Stimulated activated CD8-positive, alpha-beta memory T cell treated with anti-CD3 and anti-CD28 coated beads, Interleukin-2, amount 100 ng/mL, for 48 hours (primary cell): ENCODE results near the gene TAS2R43.
"Not testable (repeated sequence)": the region's sequence is repeated elsewhere in the genome, so short reads cannot be mapped to it uniquely, and the experiment has no call there.

ENCODE experiments used
- DNase-seq, 2 donors: peaks; one replicate each; pipeline ENCODE4 v3.0.0-alpha.2; 2020; ENCODE audit warnings: low read depth in 2 of 2

TAS2R43 gene, protein sequence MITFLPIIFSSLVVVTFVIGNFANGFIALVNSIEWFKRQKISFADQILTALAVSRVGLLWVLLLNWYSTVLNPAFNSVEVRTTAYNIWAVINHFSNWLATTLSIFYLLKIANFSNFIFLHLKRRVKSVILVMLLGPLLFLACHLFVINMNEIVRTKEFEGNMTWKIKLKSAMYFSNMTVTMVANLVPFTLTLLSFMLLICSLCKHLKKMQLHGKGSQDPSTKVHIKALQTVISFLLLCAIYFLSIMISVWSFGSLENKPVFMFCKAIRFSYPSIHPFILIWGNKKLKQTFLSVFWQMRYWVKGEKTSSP

DNA sequence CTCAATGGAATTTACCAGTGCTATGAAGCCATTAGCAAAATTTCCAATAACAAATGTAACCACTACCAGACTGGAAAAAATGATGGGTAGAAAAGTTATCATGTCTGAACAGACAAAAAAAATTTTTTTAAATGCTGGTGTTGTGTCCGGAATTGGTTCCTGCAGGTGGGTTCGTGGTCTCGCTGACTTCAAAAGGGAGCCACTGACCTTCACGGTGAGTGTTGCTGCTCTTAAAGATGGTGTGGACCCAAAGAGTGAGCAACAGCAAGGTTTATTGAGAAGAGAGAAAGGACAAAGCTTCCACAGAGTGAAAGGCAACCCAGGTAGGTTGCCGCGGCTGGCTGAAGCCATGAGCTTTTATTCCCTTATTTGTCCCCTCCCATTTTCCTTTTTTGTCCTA, at the start of gene TAS2R43:
TAS2R43 (minus strand) TSS at position 186 of the 400 bp plus-strand sequence; CDS start at position 102, 84 bp downstream.
- no peak for DNase-seq

DNA sequence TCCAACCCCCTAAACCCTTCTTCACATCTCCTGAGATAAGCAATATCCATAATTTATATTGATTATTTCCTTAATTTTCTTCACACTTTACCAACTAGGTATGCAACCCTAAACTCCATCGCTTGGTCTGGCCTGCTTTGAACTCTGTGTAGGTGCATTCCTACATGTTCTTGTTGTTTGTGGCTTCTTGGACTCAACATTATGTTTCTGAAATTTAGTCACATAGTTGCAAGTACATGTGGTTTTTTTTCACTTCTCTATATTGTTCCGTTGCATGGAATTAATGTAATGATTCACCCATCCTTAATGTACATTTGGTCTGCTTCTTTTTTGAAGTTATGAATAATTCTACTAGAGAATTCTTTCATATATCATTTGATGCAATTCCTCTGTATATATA, 44.0 kb upstream of the TAS2R43 start:
- DNase-seq, result no peak

DNA sequence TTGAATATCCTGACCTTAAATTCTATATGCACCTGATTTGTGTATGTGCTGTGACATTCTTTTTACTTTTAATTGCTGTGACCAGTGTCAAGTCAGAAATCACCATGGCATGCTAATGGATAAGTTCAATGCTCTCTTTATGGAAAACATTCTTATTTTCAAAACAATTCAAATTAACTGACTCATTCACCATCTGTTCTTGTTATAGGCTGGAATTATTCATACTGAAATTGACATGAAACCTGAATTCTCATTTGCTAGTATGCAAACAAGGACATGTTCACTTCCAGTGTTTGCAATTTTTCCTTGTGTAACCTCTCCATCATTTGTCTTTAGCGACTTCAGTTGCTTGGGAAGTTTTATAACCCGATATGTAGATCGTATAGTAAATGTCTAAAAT, 42.2 kb upstream of the TAS2R43 start, which contains the start of gene TAS2R30:
TAS2R30 (minus strand) TSS at position 340 of the 400 bp plus-strand sequence. CDS start 400 bp downstream, outside the sequence.
- DNase-seq, result no peak

DNA sequence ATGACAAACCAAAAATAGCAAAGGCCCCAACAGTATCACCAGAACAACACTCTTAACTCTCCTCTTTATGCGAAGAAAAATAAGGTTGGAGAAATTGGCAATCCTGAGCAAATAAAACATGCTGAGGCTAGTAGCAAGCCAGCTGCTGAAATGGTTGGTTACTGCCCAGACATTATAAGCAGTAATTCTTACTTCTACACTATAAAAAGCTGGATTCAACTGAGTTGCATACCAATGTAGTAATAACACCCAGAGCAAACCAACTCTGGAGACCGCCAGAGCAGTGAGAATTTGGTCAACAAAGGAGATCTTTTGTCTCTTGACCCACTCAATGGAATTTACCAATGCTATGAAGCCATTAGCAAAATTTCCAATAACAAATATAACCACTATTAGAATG, 41.7 kb upstream of the TAS2R43 start:
- no peak for DNase-seq

DNA sequence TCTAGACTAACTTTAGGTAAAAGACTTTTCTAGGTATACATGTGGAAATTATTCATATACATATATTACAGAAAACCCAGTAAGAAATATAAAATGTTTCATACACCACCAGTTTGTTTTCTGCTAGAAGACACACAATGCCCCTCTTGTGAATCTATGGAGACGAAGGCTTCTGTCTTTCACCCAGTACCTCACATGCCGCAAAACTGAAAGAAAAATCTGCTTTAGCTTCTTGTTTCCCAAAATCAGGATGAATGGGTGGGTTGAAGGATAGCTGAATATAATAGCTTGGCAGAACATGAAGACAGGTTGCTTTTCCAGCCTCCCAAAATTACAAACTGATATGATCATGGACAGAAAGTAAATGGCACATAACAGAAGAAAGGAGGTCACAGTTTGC, 41.0 kb upstream of the TAS2R43 start:
- DNase-seq, result no peak

DNA sequence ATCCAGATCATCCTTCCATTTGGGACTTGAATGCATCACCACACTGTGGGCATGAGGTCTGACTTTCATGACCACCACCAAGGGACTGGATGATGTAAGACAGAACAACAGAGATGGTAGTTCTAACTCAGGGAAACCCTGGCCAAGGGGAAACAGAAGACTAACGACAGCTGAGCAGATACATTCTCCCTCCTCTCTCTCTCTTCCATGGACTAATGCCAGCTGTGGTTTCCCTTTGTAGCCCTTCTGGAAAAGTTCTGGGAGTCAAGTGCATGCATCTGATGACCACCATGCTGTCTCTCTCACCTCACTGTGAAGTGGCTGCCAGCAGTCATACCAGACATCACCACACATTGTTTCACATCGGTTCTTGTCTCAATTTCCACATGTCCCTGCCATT, 38.9 kb upstream of the TAS2R43 start:
- no peak for DNase-seq

DNA sequence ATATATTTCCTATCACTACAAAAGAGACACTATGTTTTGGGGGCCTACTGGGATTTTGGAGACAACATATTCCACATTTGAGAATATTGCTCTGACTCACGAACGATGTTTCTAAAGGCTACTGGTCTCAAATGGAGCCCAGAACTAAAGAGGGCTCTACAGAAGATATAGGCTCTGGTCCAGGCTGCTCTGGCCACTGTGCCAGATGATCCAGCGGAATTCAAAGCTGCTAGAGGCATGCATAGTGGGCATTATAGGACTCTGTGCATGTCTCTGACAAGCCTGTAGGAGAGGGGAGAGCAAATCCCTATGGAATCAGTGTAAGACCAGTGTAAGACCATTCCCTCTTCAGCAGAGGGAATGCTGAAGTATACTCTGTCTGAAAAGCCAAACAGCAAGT, 38.3 kb upstream of the TAS2R43 start:
- DNase-seq, result no peak

DNA sequence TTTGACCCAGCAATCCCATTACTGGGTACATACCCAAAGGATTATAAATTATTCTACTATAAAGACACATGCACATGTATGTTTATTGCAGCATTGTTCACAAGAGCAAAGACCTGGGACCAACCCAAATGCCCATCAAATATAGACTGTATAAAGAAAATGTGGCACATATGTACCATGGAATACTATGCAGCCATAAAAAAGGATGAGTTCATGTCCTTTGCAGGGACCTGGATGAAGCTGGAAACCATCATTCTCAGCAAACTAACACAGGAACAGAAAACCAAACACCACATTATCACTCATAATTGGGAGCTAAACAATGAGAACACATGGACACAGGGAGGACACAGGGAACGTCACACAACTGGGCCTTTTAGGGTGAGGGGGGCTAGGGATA, 22.0 kb upstream of the TAS2R43 start:
- not testable (repeated sequence) for DNase-seq

DNA sequence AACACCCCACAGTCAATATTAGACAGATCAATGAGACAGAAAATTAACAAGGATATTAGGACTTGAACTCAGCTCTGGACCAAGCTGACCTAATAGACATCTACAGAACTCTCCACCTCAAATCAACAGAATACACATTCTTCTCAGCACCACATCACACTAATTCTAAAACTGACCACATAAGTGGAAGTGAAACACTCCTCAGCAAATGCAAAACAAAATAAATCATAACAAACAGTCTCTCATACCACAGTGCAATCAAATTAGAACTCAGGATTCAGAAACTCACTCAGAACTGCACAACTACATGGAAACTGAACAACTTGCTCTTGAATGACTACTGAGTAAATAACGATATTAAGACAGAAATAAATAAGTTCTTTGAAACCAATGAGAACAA, 19.1 kb upstream of the TAS2R43 start:
- not testable (repeated sequence) for DNase-seq

DNA sequence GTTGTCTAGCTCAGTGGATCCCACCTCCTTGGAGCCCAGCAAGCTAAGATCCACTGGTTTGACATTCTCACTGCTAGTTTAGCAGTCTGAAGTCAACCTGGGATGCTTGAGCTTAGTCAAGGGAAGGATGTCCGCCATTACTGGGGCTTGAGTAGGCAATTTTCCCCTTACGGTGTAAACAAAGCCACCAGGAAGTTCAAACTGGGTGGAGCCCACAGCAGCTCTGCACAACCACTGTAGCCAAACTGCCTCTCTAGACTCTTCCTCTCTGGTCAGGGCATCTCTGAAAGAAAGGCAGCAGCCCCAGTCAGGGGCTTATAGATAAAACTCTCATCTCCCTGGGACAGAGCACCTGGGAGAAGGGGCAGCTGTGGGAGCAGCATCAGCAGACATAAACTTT, 16.7 kb upstream of the TAS2R43 start:
- DNase-seq, result no peak

DNA sequence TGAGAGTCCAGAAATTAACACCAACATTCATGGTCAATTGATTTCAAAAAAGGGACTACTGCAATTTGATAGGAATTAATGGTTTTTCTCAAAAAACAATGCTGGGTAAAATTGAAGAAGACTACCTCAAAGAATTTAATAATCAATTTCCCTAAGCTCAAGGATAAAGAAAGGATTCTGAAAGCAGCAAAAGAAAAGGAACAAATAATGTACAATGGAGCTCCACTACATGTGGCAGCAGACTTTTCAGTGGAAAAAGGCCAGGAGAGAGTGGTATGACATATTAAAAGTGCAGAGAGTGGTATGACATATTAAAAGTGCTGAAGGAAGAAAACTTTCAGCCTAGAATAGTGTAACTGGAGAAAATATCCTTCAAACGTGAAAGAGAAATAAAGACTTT, 15.6 kb upstream of the TAS2R43 start:
- DNase-seq, result no peak

DNA sequence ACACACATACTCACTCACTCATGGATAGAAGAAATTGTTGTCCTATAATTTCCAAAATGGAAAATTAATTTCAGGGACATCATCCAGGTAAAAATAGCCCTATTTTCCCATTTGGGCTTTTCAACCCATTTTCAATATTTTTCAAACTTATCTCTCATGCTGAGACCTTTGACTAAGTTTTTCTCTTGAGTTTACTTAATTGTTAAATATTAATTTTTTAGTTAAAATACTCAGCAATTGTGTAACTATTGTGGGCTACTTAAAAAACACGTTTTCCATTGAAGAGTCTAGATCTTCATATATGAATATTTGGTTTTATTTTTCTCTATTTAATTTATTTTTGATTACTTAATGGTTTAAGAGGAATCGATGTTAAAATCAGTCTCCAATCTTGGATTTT, 14.2 kb upstream of the TAS2R43 start:
- DNase-seq, result no peak

DNA sequence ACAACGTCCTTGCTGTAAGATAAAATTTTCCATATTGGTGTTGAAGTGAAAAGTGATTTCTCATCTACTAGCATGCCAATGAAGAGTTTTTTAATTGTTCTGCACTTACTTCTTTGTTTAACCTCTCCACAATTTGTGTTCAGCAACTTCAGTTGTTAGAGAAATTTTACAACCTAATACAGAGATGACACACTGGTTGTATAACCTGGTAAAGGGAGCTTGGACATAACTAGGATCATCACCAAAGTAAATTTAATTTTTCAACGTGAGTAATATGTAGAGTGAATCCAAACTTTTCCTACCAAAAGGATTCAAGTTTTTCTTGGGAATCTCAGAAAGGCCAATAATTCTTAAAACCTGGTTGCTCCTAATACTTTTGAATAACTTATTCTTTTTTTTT, 13.4 kb upstream of the TAS2R43 start:
- no peak for DNase-seq

DNA sequence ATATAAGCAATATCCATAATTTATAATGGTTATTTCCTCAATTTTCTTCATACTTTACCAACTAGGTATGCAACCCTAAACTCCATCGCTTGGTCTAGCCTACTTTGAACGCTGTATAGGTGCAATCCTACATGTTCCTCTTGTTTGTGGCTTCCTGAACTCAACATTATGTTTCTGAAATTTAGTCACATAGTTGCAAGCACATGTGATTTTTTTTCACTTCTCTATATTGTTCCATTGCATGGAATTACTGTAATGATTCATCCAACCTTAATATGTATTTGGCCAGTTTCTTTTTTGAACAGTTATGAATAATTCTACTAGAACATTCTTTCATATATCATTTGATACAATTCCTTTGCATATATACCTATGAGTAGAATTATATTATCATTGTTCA, 2.8 kb upstream of the TAS2R43 start:
- not testable (repeated sequence) for DNase-seq

DNA sequence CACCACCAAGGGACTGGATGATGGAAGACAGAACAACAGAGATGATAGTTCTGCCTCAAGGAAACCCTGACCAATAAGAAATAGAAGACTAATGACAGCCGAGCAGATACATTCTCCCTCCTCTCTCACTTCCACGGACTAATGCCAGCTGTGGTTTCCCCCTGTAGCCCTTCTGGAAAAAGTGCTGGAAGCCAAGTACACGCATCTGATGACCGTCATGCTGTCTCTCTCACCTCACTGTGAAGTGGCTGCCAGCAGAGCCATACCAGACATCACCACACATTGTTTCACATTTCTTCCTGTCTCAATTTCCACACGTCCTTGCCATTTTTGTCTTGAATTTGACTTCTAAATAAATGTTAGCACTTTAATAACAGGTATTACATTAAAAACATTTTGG, 2.9 kb downstream of the TAS2R43 start:
- DNase-seq, result no peak

DNA sequence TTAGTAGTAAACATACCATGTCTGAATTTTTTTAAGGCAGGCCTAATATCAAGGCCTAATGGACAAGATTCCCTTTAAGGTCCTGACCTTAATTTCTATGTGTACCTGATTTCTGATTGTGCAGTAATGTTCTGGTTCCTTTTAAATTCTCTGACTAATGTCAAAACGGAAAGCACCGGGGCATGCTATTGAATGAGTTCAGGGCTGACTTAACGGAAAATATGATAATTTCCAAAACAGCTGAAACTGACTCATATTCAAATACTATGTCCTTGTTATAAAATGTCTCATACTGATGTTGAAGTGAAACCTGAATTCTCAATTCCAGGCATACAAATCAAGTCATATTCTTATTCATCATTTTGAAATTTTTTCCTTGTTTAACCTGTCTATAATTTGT, 6.7 kb downstream of the TAS2R43 start:
- no peak for DNase-seq

DNA sequence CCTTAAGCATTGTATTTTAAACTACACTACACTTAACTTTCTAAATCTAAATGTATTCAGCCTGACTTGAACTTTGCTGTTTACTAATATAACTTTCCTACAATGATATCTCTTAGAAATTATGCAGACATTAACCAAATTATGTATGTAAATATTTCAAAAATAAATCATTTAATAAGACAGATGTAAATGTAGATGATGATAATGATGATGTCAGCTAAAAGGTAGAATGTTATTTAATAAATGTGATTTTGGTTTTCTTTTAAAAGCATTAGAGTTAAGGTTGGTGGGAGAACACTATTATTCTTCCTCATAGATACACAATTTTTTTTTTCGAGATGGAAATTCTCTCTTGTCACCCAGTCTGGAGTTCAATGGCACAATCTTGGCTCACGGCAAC, 10.1 kb downstream of the TAS2R43 start:
- no peak for DNase-seq

DNA sequence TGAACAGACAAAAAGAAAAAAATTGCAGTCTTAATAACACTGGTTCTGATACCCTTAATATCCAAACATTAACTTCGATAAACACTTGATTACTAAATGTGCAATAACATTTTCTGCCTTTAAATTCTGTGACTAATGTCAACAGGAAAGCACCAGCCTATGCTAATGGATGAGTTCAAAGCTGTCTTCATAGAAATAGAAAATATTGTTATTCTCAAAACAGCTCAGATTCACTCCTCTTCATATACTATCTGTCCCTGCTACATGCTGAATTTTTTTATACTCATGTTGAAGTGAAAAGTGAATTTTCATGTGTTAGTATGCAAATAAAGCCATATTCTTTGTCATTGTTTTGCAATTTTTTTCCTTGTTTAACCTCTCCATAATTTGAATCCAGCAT, 13.9 kb downstream of the TAS2R43 start:
- DNase-seq, result no peak

DNA sequence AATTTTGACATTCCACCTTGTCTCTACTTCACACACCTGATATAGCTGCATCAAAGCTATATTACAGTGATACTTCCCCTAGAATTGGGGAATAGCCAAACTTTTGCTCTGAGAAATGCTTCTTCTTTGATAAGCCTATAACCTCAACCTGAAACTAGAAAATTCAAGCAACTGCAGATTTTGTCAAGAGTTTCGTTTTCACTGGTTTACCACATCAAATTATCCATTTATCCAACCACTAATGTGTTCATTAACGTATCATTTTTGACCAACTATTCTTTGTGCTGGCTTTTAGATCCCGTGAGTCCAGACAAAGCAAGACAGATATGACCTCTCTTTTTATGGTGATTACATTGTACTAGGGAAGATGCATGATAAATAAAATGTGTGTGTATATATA, 16.5 kb downstream of the TAS2R43 start:
- DNase-seq, result no peak

DNA sequence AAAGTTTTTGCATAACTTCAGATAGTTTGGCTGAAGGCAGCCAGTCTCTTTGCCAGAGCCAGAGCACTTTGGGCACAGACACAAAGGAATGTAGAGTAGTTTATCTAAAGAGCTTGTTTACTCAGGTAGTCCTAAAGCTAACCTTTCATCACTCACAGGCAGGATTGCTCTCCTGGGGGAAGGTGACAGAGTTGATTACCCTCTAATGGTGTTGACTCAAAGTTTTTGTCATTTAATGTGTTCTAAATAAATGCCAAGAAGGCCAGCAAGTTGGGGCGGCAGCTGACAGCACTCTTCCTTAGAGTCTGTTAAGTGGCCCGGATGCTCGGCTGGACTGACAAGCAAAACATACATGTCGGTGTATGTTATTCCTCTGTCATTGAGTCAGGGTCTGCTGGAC, 20.7 kb downstream of the TAS2R43 start:
- DNase-seq, result no peak

DNA sequence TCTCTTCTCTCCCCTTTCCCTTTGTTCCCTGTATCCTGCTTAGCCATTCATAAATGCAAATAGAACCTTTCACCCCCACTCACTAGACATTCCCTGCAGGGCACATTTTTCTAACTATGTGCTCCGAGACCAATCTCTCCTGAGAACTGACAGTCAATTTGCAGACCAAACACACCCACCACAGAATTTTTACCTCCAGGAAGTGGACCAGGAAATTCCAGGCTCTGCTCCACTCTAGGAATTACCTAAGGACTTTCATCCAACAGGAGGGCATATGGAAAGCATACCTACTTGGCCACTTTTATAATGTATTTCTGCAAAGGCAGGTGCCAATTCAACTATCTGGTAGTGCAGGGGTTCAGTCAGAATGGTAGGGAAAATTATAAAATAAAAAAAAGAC, 21.1 kb downstream of the TAS2R43 start:
- no peak for DNase-seq

DNA sequence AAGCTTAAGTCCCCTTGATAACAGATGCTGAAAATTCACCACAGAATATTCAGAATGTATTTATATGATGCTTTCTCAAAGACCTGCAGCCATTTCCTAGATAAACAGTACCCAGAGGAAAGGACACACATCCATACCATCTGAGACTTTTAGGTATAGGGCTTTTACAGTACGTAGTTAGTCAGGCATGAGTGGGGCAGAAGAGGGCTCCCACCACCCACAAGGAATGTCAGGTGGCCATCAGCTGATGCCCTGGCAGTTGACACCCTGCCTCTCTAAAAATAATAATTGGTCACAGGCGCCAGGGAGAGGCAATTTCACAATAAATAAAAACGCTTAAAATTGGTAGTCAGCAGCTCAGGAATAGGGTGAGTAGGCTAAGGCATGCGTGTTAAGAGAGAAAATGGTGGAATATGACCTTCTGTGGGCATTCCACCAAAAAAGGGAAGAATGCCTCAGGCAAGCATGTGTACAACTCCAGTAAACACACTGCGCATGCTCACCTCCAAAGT, 22.2 kb downstream of the TAS2R43 start:
- no peak for DNase-seq

DNA sequence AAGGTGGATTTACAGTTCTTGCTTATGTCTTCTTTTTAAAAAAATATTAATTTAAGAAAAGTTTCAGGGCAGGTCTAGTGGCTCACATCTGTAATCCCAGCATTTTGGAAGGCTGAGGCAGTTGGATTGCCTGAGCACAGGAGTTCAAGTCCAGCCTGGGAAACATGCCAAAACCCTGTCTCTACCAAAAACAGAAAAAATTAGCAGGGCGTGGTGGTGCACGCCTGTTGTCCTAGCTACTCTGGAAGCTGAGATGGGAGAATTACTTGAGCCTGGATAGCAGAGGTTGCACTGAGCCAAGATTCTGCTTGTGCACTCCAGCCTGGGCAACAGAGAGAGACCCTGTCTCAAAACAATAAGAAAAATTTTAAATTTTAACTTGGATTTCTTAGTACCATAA, 24.6 kb downstream of the TAS2R43 start:
- DNase-seq, result no peak

DNA sequence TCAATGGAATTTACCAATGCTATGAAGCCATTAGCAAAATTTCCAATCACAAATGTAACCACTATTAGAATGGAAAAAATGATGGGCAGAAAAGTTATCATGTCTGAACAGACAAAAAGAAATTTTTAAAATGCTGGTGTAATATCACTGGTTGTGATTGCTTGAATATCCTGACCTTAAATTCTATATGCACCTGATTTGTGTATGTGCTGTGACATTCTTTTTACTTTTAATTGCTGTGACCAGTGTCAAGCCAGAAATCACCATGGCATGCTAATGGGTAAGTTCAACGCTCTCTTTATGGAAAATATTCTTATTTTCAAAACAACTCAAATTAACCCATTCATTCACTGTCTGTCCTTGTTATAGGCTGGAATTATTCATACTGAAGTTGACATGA, 29.9 kb downstream of the TAS2R43 start, which contains the start of gene TAS2R46:
TAS2R46 (minus strand) TSS at position 101 of the 400 bp plus-strand sequence; CDS start at position 101, 0 bp downstream.
- DNase-seq, result not testable (repeated sequence)
